K562 (cell line): Measurements from ENCODE around the gene DNAJC17. TPM values are rescaled to one million over a fixed set of nuclear protein-coding genes. Genes with fewer than 3 reads are reported as not detected.

Experiments used
- CC2D1A ChIP-seq: fragments of 450-650 bp; IDR thresholded peaks from 2 replicates; pipeline ENCODE4 v1.6.1; 2017; ENCODE audit warnings: mild to moderate bottlenecking
- CHAMP1 ChIP-seq: fragments of 450-650 bp; IDR thresholded peaks from 2 replicates; pipeline ENCODE4 v1.6.1; 2016; ENCODE audit warnings: mild to moderate bottlenecking
- CXXC5 ChIP-seq: fragments of 250-450 bp; sonication (Bioruptor Pico); IDR thresholded peaks from 2 replicates; pipeline ENCODE4 v1.8.0; 2022; ENCODE audit warnings: inconsistent platforms, mild to moderate bottlenecking, moderate library complexity
- DPF2 ChIP-seq: fragments of 450-650 bp; IDR thresholded peaks from 2 replicates; pipeline ENCODE4 v1.6.1; 2016
- E2F8 ChIP-seq: fragments of 450-650 bp; IDR thresholded peaks from 2 replicates; pipeline ENCODE4 v1.7.1; 2018; ENCODE audit warnings: mild to moderate bottlenecking, low read depth; ENCODE audit not compliant: partially characterized antibody
- EP400 ChIP-seq: fragments of 450-650 bp; IDR thresholded peaks from 2 replicates; pipeline ENCODE4 v1.6.1; 2017; ENCODE audit warnings: antibody characterized with exemption, mild to moderate bottlenecking, moderate library complexity
- KAT8 ChIP-seq: fragments of 450-650 bp; IDR thresholded peaks from 2 replicates; pipeline ENCODE4 v1.6.1; 2016; ENCODE audit warnings: low read depth, mild to moderate bottlenecking
- NFE2L1 ChIP-seq: fragments of 450-650 bp; IDR thresholded peaks from 2 replicates; pipeline ENCODE4 v1.6.1; 2016; ENCODE audit warnings: missing genetic modification characterization, low read depth, mild to moderate bottlenecking, missing compliant biosample characterization, moderate library complexity, borderline replicate concordance
- NFRKB ChIP-seq: fragments of 450-650 bp; IDR thresholded peaks from 2 replicates; pipeline ENCODE4 v1.6.1; 2016; ENCODE audit warnings: low read depth
- SMAD4 ChIP-seq: fragments of 250-450 bp; sonication (Bioruptor Pico); conservative IDR thresholded peaks from 2 replicates; pipeline ENCODE4 v1.8.0; 2021; ENCODE audit warnings: inconsistent platforms, mild to moderate bottlenecking, moderate library complexity
- SNIP1 ChIP-seq: fragments of 450-650 bp; IDR thresholded peaks from 2 replicates; pipeline ENCODE4 v1.7.1; 2017; ENCODE audit warnings: low read depth, mild to moderate bottlenecking
- ZNF263 ChIP-seq: sonication (generic); formaldehyde crosslinking; IDR thresholded peaks from 2 replicates; pipeline ENCODE4 v1.8.0; 2022; ENCODE audit warnings: mild to moderate bottlenecking, missing genetic modification reagents, borderline replicate concordance
- ZNF592 ChIP-seq: fragments of 450-650 bp; IDR thresholded peaks from 2 replicates; pipeline ENCODE4 v1.6.1; 2017; ENCODE audit warnings: antibody characterized with exemption, mild to moderate bottlenecking
- polyA plus RNA-seq, 8 experiments: library from polyadenylated mRNA; depleted of rRNA in 4 of 8; stranded (reverse) in 5 of 8; unstranded in 3 of 8; fragments of >200 nt; fragmentation: Nextera tagmentation in 2 of 8; fragmentation: Illumina TruSeq in 1 of 8; extraction: Ambion mirVana in 2 of 8; extraction: Trizol in 1 of 8; gene quantifications; 2 replicates each; pipeline versions ENCODE4 v1.2.1 to v1.2.3, GENCODE V29; 2011 to 2014; ENCODE audit warnings: inconsistent platforms in 1 of 8, missing spikeins in 1 of 8
- total RNA-seq, 7 experiments: library from RNA; depleted of rRNA in 6 of 7; stranded (reverse); fragments of >200 nt in 6 of 7; fragmentation: Illumina TruSeq in 2 of 7; extraction: Trizol in 2 of 7; gene quantifications; 2 replicates each; pipeline versions ENCODE4 v1.2.1 to v1.2.3, GENCODE V29; 2011 to 2021; ENCODE audit warnings: low replicate concordance in 1 of 7

The DNAJC17 gene
- total and polyA plus RNA-seq, 9 of the 15 experiments (the other 6 are each of a cell fraction or from before 2014, with no cell fraction given) = 2.4 to 79.4 (median 44.2) TPM

- no peak for TF ChIP-seq CHAMP1
- no peak for TF ChIP-seq NFE2L1 (tag)
- peak; percentile 68 for TF ChIP-seq SMAD4
- TF ChIP-seq SNIP1 = 0 out of 2 replicates have a peak, but pooled peaks have one; percentile 48
- peak; percentile 95 for TF ChIP-seq CXXC5 (CRISPR knock-in tag)
- peak; percentile 75 for TF ChIP-seq EP400
- TF ChIP-seq E2F8 = peak; percentile 74
- TF ChIP-seq ZNF263 (CRISPR knock-in tag) = peak; percentile 61
- peak; percentile 91 for TF ChIP-seq ZNF592
- peak; percentile 44 for TF ChIP-seq DPF2
- no peak for TF ChIP-seq KAT8
- peak; percentile 68; the same call in 1 of the 2 replicates for TF ChIP-seq NFRKB
- peak; percentile 32; the same call in 1 of the 2 replicates for TF ChIP-seq CC2D1A
Observed at GRCh38 chr15:40762919-40763800, 44.1 kb downstream of the DNAJC17 start (continued).
